HUES64 (cell line): Measurements from ENCODE around the gene AKT3.

Experiments
- H3K27ac ChIP-seq: 2 replicates; pipeline ENCODE4 v1.7.0; 2013; ENCODE audit warnings: low read depth, low read length, inconsistent platforms
- H3K27me3 ChIP-seq: 2 replicates; pipeline ENCODE4 v1.6.1; 2013; ENCODE audit warnings: mild to moderate bottlenecking, low read length; ENCODE audit not compliant: insufficient read depth
- H3K36me3 ChIP-seq: 2 replicates; pipeline ENCODE4 v1.6.1; 2013; ENCODE audit warnings: mild to moderate bottlenecking, low read length; ENCODE audit not compliant: insufficient read depth
- H3K4me1 ChIP-seq: 2 replicates; pipeline ENCODE4 v1.6.1; 2013; ENCODE audit warnings: mild to moderate bottlenecking, low read length, moderate library complexity; ENCODE audit not compliant: insufficient read depth
- H3K4me3 ChIP-seq: 2 replicates; pipeline ENCODE4 v1.5.1; 2013; ENCODE audit warnings: mild to moderate bottlenecking, low read length, moderate library complexity
- H3K9ac ChIP-seq: 2 replicates; pipeline ENCODE4 v1.6.1; 2013; ENCODE audit warnings: mild to moderate bottlenecking, low read depth, low read length
- H3K9me3 ChIP-seq: 2 replicates; pipeline ENCODE4 v1.6.1; 2013; ENCODE audit warnings: low read depth, low read length; ENCODE audit not compliant: insufficient read depth
- WGBS: fragments of 150-250, 120-280 bp; methylation state at CpG from one replicate; pipeline ENCODE4 v1.1.7; 2013; ENCODE audit warnings: missing lambda C conversion rate; 5-methylcytosine and 5-hydroxymethylcytosine counted together

Gene AKT3

DNA sequence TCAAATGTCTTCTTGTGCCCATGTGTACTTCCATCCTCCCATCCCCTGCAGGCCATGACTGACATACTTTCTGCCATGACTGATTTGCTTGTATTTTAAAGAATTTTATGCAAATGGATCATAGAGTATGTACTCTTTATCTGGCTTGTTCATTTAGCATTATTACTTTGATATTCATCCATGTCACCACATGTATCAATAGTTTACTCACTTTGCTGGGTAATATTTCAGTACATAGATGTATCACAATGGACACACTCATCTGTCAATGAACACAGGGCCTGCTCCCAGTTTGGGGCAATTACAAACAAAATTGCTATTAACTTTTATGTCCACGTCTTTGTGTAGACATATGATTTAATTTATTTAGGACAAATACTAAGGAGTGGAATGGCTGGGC is 335.1 kb downstream of the AKT3 start:
- Histone ChIP-seq H3K4me3 (no peak overlapping the region), H3K36me3 (peaks cover 9% of the 10 kb centered on the region; the same call in 1 of the 2 replicates), H3K9me3 (peaks cover 12% of the 10 kb centered on the region), H3K4me1 (peaks cover 9% of the 10 kb centered on the region; the same call in 1 of the 2 replicates), H3K27ac (no peak overlapping the region), H3K9ac (no peak overlapping the region), H3K27me3 (no peaks in the 10 kb centered on the region)
- no CpG with 5 or more reads among the region's 1 CpG for WGBS

DNA sequence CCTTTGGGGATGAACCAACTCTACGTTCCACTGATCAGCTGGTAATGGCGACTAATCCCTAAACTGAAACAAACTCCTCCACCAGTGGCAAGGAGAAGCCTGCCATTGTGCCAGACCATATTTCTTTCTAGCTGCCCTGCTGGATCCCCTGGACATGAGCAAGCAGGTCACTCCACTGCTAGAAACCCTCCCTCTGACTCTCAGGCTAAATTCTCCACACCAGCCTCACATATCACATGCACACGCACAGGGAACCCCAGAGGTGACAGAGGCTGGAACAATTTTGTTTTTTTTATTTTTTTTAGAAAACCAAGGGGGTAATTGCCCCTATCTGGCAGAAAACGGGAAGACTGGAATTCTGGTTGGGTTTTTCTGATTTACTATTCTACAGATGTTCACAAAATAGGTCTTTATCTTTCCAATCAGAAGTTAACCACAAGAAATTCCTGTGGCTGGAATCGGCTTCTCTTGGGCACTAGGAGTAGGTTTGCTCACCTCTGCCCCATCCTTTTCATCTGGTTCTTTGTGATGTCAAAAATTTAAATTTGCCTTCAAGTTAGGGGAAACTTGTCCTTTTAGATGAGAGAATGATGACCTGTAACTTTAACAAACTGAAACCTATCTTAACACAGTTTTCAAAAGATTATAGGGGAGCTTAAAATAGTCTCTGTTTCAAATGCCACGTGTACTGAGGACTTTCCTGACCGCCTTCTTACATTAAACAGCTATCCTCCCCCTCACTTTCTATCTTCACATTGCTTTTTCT is 336.1 kb downstream of the AKT3 start:
- Histone ChIP-seq H3K4me3 (no peak overlapping the region), H3K9me3 (peaks cover 12% of the 10 kb centered on the region), H3K36me3 (peaks cover 9% of the 10 kb centered on the region; the same call in 1 of the 2 replicates), H3K27me3 (no peaks in the 10 kb centered on the region), H3K9ac (no peak overlapping the region), H3K4me1 (peaks cover 9% of the 10 kb centered on the region; the same call in 1 of the 2 replicates), H3K27ac (no peak overlapping the region)
- WGBS, result 80% methylated on average over 7 of the region's 7 CpGs

DNA sequence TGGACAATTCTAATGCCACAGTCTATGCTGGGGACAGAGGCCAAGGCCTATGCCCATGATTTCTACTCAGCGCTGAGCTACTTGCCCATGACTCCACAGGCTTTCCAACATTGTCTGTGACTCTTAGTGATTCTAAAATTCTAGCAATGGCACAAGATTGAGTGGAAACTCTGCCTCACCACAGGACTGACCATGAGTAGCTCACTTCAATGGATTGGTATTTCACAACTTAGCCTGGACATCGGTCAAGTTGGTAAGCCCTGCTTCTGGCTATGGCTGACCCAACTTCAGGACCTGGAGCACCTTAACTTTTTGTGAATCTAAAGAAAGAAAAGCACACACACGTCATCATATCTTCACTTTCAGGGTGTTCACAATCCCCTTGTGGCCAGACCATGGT is 339.1 kb downstream of the AKT3 start:
- Histone ChIP-seq H3K27me3 (no peaks in the 10 kb centered on the region), H3K27ac (no peak overlapping the region), H3K36me3 (peaks cover 3% of the 10 kb centered on the region; the same call in 1 of the 2 replicates), H3K4me1 (peaks cover 23% of the 10 kb centered on the region), H3K9me3 (no peaks in the 10 kb centered on the region), H3K9ac (no peak overlapping the region), H3K4me3 (no peak overlapping the region)
- 97% methylated on average over 3 of the region's 3 CpGs for WGBS

DNA sequence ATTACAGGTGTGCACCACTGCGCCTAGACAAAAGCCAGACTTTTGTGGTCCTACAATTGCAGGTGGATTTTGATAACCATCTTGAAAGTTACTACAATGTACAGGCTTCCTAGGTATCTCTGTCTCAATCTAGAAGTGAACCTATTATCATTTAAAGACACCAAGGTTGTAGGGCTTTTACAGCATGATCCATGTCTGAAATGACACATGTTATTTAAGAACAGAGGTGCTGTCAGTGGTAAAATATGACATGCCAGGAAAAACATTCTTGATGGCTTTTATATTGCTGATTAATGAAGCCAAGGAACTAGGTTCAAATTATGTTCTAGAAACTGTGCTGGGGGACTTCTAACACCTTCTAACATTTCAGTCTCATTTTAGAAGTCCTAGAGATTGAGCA is 341.1 kb downstream of the AKT3 start:
- Histone ChIP-seq H3K9me3 (no peaks in the 10 kb centered on the region), H3K4me3 (no peak overlapping the region), H3K36me3 (peaks cover 3% of the 10 kb centered on the region; the same call in 1 of the 2 replicates), H3K4me1 (peaks cover 18% of the 10 kb centered on the region), H3K9ac (no peak overlapping the region), H3K27ac (no peak overlapping the region), H3K27me3 (no peaks in the 10 kb centered on the region)
- WGBS, result 90% methylated on average over 1 of the region's 1 CpG

DNA sequence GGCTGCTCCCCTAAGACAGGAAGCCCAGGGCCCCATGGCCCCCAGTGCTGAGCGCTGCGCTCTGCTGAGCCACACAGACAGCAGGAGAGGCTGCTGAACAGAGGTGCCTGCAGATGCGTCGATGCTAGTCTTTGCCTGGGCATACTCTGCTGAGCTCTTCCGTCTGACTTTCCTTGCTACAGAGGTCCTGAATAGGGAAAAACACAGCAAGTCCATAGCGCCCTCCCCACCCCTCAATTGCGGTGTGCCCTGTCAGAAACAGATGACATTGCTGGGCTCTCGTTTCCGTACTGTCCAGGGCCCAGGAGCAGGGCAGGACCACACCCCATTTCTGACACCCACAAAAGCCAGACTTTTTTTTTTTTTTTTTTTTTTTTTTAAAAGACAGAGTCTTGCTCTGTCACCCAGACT is 341.7 kb downstream of the AKT3 start:
- WGBS, result 89% methylated on average over 9 of the region's 9 CpGs
- peaks cover 3% of the 10 kb centered on the region; the same call in 1 of the 2 replicates for H3K36me3 ChIP-seq

DNA sequence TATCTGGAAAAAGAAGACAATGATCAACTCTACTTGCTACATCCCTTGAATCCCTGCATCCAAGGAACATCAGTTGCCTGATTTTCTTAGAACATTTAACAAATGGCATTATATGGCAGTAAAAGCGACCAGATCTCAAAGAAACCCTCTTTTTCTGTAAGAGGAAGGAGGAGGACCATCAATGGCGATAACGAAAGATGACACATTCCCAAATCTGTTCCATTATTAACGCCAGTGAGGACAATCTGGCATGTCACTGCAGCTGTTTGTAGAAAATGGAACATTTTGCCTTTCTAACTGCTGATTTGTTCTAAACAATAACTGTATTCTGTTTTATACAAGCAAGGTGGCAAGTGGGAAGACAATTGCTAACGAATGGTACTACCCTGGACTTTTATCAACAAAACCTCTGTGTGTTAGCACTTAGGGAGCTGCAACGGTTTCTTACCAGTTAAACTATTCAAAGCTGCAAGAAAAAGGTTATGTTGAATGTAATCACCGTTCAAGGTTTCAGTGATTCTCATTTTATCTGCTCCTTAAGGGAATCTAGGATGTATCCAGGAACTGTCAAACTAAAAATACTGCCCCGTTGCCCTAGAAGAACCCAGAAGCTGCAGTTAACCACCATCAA is 342.3 kb downstream of the AKT3 start:
- Histone ChIP-seq H3K27me3 (no peaks in the 10 kb centered on the region), H3K4me3 (no peak overlapping the region), H3K9ac (no peak overlapping the region), H3K36me3 (peaks cover 3% of the 10 kb centered on the region; the same call in 1 of the 2 replicates), H3K9me3 (no peaks in the 10 kb centered on the region), H3K27ac (no peak overlapping the region), H3K4me1 (peaks cover 14% of the 10 kb centered on the region)
- WGBS, result 94% methylated on average over 8 of the region's 8 CpGs

More for the DNA sequence above, 341.7 kb downstream of the AKT3 start:
- H3K27me3 ChIP-seq, result no peaks in the 10 kb centered on the region
- H3K9ac ChIP-seq, result no peak overlapping the region
- no peak overlapping the region for H3K27ac ChIP-seq
- H3K4me1 ChIP-seq, result peaks cover 14% of the 10 kb centered on the region
- H3K4me3 ChIP-seq, result no peak overlapping the region
- H3K9me3 ChIP-seq, result no peaks in the 10 kb centered on the region

DNA sequence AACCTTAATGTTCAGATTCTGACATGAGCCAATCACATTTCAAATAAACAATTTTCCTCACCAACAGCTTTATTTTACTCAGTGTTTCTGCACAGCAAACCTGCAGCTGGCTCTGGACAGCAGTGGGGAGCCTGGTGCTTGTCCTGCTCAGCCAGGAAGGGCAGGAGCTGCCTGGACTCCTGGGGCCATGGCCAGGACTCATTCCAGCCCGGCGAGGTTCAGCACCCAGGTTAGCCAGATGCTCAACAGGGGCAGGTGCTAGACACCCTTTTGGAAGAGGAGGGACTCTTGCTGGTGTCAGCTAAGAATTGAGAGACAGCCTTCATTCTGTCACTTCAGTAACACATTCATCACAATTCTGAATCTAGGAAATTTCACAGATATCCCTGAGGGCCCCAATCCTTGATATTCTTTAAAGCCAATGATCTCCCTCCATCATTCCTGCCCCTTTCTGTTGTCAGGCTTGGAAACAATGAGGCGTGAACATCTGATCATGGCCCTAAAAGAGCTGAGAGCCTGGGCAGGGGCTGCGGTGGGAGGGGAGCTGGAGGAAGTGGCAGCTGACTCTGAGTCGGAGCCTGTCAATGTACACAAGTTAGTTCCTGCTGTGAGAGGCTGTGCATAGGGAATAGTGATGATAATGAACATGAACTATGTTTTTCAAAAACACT is 342.9 kb downstream of the AKT3 start:
- 70% methylated on average over 5 of the region's 5 CpGs for WGBS
- H3K36me3 ChIP-seq, result peaks cover 3% of the 10 kb centered on the region; the same call in 1 of the 2 replicates
- no peak overlapping the region for H3K9ac ChIP-seq
- H3K27ac ChIP-seq, result no peak overlapping the region
- H3K4me3 ChIP-seq, result no peak overlapping the region
- peaks cover 14% of the 10 kb centered on the region for H3K4me1 ChIP-seq
- H3K9me3 ChIP-seq, result no peaks in the 10 kb centered on the region
- H3K27me3 ChIP-seq, result no peaks in the 10 kb centered on the region

DNA sequence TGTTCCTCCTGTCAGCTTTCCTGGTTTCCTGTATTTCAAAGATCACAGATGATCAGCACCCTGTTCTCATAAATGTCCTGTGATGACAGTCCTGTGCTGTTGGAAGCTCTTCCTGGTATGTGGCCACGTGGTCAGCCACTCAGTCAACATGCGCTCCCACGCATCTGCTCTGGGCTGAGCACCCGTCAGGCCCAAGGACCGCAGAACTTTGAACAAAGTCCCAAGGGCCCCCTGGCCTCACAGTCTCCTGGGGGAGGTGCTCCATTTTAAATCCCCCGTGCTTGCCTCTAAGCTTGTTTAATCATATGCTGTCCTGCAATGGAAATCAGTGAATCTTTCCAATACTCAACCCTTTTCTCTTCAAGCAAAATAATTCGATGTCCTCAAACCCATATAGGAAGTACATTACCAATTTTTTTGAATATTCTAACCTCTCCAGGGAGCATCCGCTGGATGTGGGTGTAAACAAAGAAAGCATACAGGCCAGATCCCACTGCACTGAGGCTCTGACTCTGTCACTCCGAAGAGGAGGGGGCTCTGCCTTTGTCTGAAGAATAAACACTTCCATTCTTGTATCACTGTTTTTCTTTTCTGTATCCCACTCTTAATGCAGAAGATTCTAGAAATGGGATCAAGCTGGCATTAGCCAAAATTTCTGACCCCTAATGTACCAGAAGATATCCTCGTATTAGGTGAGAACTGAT is 343.9 kb downstream of the AKT3 start:
- peaks cover 14% of the 10 kb centered on the region for H3K4me1 ChIP-seq
- no peaks in the 10 kb centered on the region; the same call in 1 of the 2 replicates for H3K36me3 ChIP-seq
- H3K27ac ChIP-seq, result no peak overlapping the region
- no peak overlapping the region for H3K4me3 ChIP-seq
- no peaks in the 10 kb centered on the region for H3K9me3 ChIP-seq
- H3K27me3 ChIP-seq, result no peaks in the 10 kb centered on the region
- WGBS, result 88% methylated on average over 10 of the region's 10 CpGs
- H3K9ac ChIP-seq, result no peak overlapping the region

DNA sequence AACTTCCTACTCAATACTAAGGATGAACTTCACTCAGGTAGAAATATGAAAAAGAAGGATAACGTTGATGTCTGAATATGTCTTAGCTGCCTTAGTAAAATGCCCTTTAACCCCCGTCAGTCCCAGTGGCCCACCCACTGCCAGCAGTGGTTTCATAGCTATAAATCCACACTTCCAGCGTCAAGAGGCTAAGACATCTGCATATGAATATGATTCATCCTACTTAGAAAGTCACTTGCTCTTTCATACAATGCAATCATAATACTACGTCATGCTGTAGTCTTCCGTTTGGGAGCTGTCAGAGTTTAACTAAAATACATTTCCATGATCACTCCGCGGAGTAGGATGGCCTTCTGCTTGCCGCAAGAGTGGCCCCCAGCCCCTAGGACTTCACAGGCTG is 346.9 kb downstream of the AKT3 start:
- Histone ChIP-seq H3K4me3 (no peak overlapping the region), H3K27me3 (no peaks in the 10 kb centered on the region), H3K9me3 (no peaks in the 10 kb centered on the region), H3K36me3 (no peaks in the 10 kb centered on the region), H3K27ac (no peak overlapping the region), H3K9ac (no peak overlapping the region), H3K4me1 (peaks cover 14% of the 10 kb centered on the region)
- 90% methylated on average over 7 of the region's 8 CpGs for WGBS

DNA sequence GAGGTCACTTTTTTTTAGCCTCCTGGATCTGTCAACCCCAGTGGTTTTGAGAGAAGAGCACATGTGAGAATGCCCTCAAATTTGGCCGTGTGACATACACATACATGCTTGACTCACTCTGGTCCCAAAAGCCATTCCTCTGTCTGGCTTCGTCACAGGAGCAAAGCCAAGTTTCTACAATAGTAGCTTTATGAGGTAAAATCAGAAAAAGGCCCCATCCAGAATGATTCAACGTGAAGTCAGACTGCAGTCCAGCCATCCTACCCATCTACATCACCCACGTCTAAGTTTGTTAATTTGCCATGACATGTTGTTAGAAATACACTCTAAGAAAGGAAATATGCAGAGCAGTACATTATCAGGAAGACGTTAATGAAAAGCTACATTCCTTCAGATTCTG is 349.0 kb downstream of the AKT3 start:
- Histone ChIP-seq H3K27ac (no peak overlapping the region), H3K9me3 (no peaks in the 10 kb centered on the region), H3K36me3 (no peaks in the 10 kb centered on the region), H3K27me3 (no peaks in the 10 kb centered on the region), H3K4me1 (0 out of 2 replicates have a peak, but pooled peaks cover under 1% of the 10 kb centered on the region), H3K4me3 (no peak overlapping the region), H3K9ac (no peak overlapping the region)
- WGBS, result 94% methylated on average over 5 of the region's 5 CpGs
